Measurements from ENCODE around the gene SMARCAL1.

The SMARCAL1 gene

DNA sequence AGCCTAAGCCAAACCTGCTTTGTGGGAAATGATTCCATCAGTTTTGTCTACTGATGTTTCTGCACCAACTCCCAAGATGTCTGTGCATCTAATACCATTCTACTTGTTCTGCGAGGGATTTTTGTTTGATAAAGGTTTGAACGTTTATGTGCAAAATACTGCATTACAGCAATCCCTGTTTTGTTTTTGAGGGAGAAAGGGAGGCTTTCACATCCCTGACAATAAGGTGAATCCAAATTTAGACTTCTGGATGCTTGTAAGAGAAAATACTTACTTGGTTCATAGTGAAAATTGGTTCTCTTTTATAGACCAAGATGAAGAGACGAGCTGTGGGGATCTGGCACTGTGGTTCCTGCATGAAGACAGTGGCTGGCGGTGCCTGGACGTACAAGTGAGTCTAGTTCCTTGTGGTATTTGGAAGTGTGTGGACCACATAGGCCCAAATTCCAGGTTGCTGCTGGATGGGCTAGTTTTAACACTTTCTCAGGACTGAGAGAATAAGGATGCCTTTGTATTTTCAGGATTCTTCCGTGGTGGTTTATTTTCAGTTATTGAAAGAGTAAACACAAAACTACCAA is 87.4 kb downstream of the SMARCAL1 start:
- Histone ChIP-seq H3K4me3 (ENCODE audit: low read length) (peak overlapping the region; percentile 73), H2AFZ (ENCODE audit: low read length) (no peak overlapping the region), H3K36me3 (replicated peaks; ENCODE audit: insufficient read depth, low read length) (peaks cover 35% of the 10 kb centered on the region), H3K27me3 (replicated peaks; ENCODE audit: insufficient read depth, low read length) (no peaks in the 10 kb centered on the region), H3K9ac (ENCODE audit: low read length) (peak overlapping the region; percentile 91), H3K4me2 (ENCODE audit: low read depth, low read length) (peak overlapping the region; percentile 85), H3K4me1 (ENCODE audit: low read length) (peaks cover 16% of the 10 kb centered on the region), H4K20me1 (ENCODE audit: insufficient read depth, low read length) (peaks cover 16% of the 10 kb centered on the region; the same call in 1 of the 2 replicates), H3K9me3 (replicated peaks; ENCODE audit: insufficient read depth, low read length) (no peaks in the 10 kb centered on the region), H3K9me2 (replicated peaks; ENCODE audit: insufficient read depth, low read length) (no peaks in the 10 kb centered on the region), H3F3A (ENCODE audit: insufficient read depth, low read length) (peaks cover 12% of the 10 kb centered on the region; the same call in 1 of the 2 replicates), H3K27ac (ENCODE audit: low read length) (peak overlapping the region; percentile 45; the same call in 1 of the 2 replicates), H3K79me2 (ENCODE audit: low read length) (peaks cover 61% of the 10 kb centered on the region)
- TF ChIP-seq EZH2phosphoT487 (IDR thresholded peaks at IDR 0.05; ENCODE audit: low read length), result no peak
- TF ChIP-seq EZH2 (optimal IDR thresholded peaks at IDR 0.05; ENCODE audit: low read depth, low read length), result no peak
- no peak for TF ChIP-seq CTCF (IDR thresholded peaks at IDR 0.05; ENCODE audit: low read length)
- DNase-seq, result no peak

DNA sequence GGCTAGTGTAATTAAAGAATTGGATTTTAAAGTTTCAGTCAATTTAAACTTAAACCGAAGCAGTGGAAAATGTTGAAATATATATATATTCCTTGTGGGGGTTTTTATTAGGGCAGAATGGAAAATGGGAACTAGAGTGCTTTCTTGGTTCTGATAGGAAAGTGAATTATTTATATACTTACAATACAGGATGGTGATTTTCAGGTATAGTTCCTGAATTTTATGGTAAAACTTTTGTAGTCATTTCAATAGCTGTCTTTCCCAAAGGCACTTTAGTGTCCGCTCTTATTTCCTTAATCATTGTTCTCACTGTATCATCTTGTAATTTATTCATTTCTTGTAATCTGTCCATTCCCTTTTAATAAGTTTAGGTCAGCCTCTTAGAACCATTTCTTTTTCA is 88.3 kb downstream of the SMARCAL1 start:
- H3K4me3 ChIP-seq (ENCODE audit: low read length), result peak overlapping the region; percentile 73
- H3K4me1 ChIP-seq (ENCODE audit: low read length), result peaks cover 16% of the 10 kb centered on the region
- DNase-seq, result no peak
- H3K27ac ChIP-seq (ENCODE audit: low read length), result no peak overlapping the region
- peaks cover 35% of the 10 kb centered on the region for H3K36me3 ChIP-seq (replicated peaks; ENCODE audit: insufficient read depth, low read length)
- H3F3A ChIP-seq (ENCODE audit: insufficient read depth, low read length), result peaks cover 12% of the 10 kb centered on the region; the same call in 1 of the 2 replicates
- TF ChIP-seq EZH2 (optimal IDR thresholded peaks at IDR 0.05; ENCODE audit: low read depth, low read length), result no peak
- no peak for TF ChIP-seq EZH2phosphoT487 (IDR thresholded peaks at IDR 0.05; ENCODE audit: low read length)
- TF ChIP-seq CTCF (IDR thresholded peaks at IDR 0.05; ENCODE audit: low read length), result no peak
- H3K9me2 ChIP-seq (replicated peaks; ENCODE audit: insufficient read depth, low read length), result no peaks in the 10 kb centered on the region
- no peaks in the 10 kb centered on the region for H3K27me3 ChIP-seq (replicated peaks; ENCODE audit: insufficient read depth, low read length)
- no peak overlapping the region for H2AFZ ChIP-seq (ENCODE audit: low read length)
- peak overlapping the region; percentile 85 for H3K4me2 ChIP-seq (ENCODE audit: low read depth, low read length)
- no peaks in the 10 kb centered on the region for H3K9me3 ChIP-seq (replicated peaks; ENCODE audit: insufficient read depth, low read length)
- H3K79me2 ChIP-seq (ENCODE audit: low read length), result peaks cover 61% of the 10 kb centered on the region
- H3K9ac ChIP-seq (ENCODE audit: low read length), result peak overlapping the region; percentile 91; the same call in 1 of the 2 replicates
- H4K20me1 ChIP-seq (ENCODE audit: insufficient read depth, low read length), result peaks cover 16% of the 10 kb centered on the region; the same call in 1 of the 2 replicates

DNA sequence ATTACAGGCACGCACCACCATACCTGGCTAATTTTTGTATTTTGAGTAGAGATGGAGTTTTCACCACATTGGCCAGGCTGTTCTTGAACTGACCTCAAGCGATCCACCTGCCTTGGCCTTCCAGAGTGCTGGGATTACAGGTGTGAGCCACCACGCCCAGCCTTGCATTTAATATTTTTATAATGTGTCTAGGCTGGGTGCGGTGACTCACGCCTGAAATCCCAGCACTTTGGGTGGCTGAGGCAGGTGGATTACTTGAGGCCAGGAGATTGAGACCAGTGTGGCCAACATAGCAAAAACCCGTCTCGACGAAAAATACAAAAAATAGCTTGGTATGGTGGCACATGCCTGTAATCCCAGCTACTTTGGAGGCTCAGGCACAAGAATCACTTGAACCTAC is 89.6 kb downstream of the SMARCAL1 start:
- DNase-seq, result no peak
- Histone ChIP-seq H3K4me1 (ENCODE audit: low read length) (peaks cover 16% of the 10 kb centered on the region), H3K4me3 (ENCODE audit: low read length) (no peak overlapping the region), H3K9me2 (replicated peaks; ENCODE audit: insufficient read depth, low read length) (no peaks in the 10 kb centered on the region), H3K27me3 (replicated peaks; ENCODE audit: insufficient read depth, low read length) (no peaks in the 10 kb centered on the region), H3K79me2 (ENCODE audit: low read length) (peaks cover 61% of the 10 kb centered on the region), H4K20me1 (ENCODE audit: insufficient read depth, low read length) (peaks cover 16% of the 10 kb centered on the region; the same call in 1 of the 2 replicates), H2AFZ (ENCODE audit: low read length) (no peak overlapping the region), H3F3A (ENCODE audit: insufficient read depth, low read length) (peaks cover 12% of the 10 kb centered on the region; the same call in 1 of the 2 replicates), H3K4me2 (ENCODE audit: low read depth, low read length) (no peak overlapping the region), H3K27ac (ENCODE audit: low read length) (no peak overlapping the region), H3K9ac (ENCODE audit: low read length) (no peak overlapping the region), H3K9me3 (replicated peaks; ENCODE audit: insufficient read depth, low read length) (no peaks in the 10 kb centered on the region), H3K36me3 (replicated peaks; ENCODE audit: insufficient read depth, low read length) (peaks cover 35% of the 10 kb centered on the region)
- TF ChIP-seq EZH2phosphoT487 (IDR thresholded peaks at IDR 0.05; ENCODE audit: low read length), result no peak
- no peak for TF ChIP-seq EZH2 (optimal IDR thresholded peaks at IDR 0.05; ENCODE audit: low read depth, low read length)
- TF ChIP-seq CTCF (IDR thresholded peaks at IDR 0.05; ENCODE audit: low read length), result no peak
